DND-41 (cell line): ENCODE data around the gene PHRF1.
"Not testable (repeated sequence)": the region's sequence is repeated elsewhere in the genome, so short reads cannot be mapped to it uniquely, and the experiment has no call there.

Source experiments
- ATAC-seq: fragments of 200-7000 bp; cut with Tn5 transposase; 3 replicates; pipeline ENCODE4 v1.9.1; 2021; ENCODE audit warnings: low read depth; ENCODE audit not compliant: insufficient read depth
- DNase-seq: peaks from one replicate; pipeline ENCODE4 v3.0.0-alpha.2; 2020
- H2AFZ ChIP-seq: 2 replicates; pipeline ENCODE4 v1.6.0; 2012; ENCODE audit warnings: low read depth, low read length
- H3K27ac ChIP-seq: 2 replicates; pipeline ENCODE4 v1.5.1; 2012; ENCODE audit warnings: low read length, inconsistent platforms
- H3K27me3 ChIP-seq: fragments of 200-600 bp; sonication (generic); 2 replicates; pipeline ENCODE4 v1.6.0; 2012; ENCODE audit warnings: low read length, mild to moderate bottlenecking, inconsistent platforms; ENCODE audit not compliant: insufficient read depth, poor library complexity
- H3K36me3 ChIP-seq: 2 replicates; pipeline ENCODE4 v1.5.1; 2012; ENCODE audit warnings: low read length, inconsistent platforms; ENCODE audit not compliant: insufficient read depth
- H3K4me1 ChIP-seq: 2 replicates; pipeline ENCODE4 v1.5.1; 2012; ENCODE audit warnings: mild to moderate bottlenecking, low read length; ENCODE audit not compliant: insufficient read depth
- H3K4me2 ChIP-seq: 2 replicates; pipeline ENCODE4 v1.6.0; 2012; ENCODE audit warnings: mild to moderate bottlenecking, moderate library complexity, low read length, inconsistent platforms; ENCODE audit not compliant: insufficient read depth
- H3K4me3 ChIP-seq, 2 experiments: fragments of 200-600 bp in 1 of 2; shearing (Covaris generic) in 1 of 2; 2 replicates each; pipeline ENCODE4 v1.5.1; 2012 to 2016; ENCODE audit warnings: inconsistent platforms in 2 of 2, low read length in 2 of 2, mild to moderate bottlenecking in 2 of 2, low read depth in 1 of 2, moderate library complexity in 1 of 2
- H3K79me2 ChIP-seq: 2 replicates; pipeline ENCODE4 v1.6.0; 2012; ENCODE audit warnings: low read length, inconsistent platforms; ENCODE audit not compliant: insufficient read depth
- H3K9ac ChIP-seq: 2 replicates; pipeline ENCODE4 v1.6.0; 2012; ENCODE audit warnings: low read depth, mild to moderate bottlenecking, inconsistent platforms, low read length, moderate library complexity
- H3K9me3 ChIP-seq: 2 replicates; pipeline ENCODE4 v1.5.1; 2012; ENCODE audit warnings: low read length, moderate library complexity, mild to moderate bottlenecking, inconsistent platforms; ENCODE audit not compliant: insufficient read depth, severe bottlenecking
- H4K20me1 ChIP-seq: 2 replicates; pipeline ENCODE4 v1.6.0; 2012; ENCODE audit warnings: low read length; ENCODE audit not compliant: insufficient read depth
- EZH2 ChIP-seq: IDR thresholded peaks from 3 replicates; pipeline ENCODE4 v1.6.1; 2012; ENCODE audit warnings: borderline replicate concordance, low read depth, mild to moderate bottlenecking, moderate library complexity, low read length, inconsistent platforms; ENCODE audit not compliant: severe bottlenecking
- TF ChIP-seq, protein P1 (sequence below): IDR thresholded peaks from 2 replicates; pipeline ENCODE4 v1.5.1; 2012; ENCODE audit warnings: borderline replicate concordance, low read length, moderate library complexity, mild to moderate bottlenecking; ENCODE audit not compliant: poor library complexity, severe bottlenecking; ENCODE audit errors: extremely low read depth

Gene PHRF1

DNA sequence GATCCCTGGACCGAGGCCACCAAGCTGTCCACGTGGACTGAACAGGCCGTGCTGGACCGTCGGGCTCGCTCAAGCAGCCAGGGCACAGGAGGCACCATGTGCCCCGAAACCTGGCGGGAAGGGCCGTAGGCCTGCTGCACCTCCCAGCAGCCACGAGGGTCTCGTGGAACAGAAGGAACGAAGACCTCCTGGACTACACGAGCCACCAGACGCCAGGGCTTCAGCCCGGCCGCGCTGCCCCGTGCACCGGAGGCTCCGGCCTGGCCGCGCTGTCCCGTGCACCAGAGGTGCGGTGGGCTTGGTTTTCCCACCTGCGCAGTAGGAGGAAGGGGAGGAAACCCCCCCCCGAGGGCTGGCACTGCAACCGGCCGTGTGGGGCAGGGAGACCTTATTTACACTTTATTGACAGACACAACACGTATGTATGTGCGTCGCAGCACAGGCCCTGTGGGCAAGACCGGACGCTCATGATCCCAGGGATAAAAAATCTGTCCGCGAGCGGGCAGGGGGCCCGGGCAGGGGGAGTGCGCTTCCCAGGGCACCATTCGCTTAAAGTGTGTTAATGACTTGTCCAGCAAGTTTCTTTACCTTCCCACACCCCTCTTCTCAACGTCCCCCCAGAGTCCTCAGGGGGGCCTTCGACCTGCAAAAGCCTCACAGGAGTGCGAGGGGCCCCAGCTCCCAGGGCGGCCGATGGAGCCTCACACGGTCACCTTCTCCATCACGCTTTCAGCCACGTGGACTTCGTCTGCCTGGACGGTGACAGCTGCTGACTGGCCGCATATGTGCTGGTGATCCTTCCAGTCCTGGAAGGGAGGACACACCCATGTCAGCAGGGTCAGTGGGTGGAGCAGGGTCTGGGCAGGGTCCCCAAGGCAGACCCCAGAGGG is 67.8 kb downstream of the PHRF1 start:
- H3K4me2 ChIP-seq = no peak overlapping the region
- no peaks in the 10 kb centered on the region for H3K27me3 ChIP-seq
- no peak for ATAC-seq
- peaks cover 23% of the 10 kb centered on the region for H4K20me1 ChIP-seq
- H3K9ac ChIP-seq = no peak overlapping the region
- no peaks in the 10 kb centered on the region for H3K9me3 ChIP-seq
- no peaks in the 10 kb centered on the region for H3K79me2 ChIP-seq
- no peak overlapping the region for H3K4me3 ChIP-seq
- TF ChIP-seq, protein P1, sequence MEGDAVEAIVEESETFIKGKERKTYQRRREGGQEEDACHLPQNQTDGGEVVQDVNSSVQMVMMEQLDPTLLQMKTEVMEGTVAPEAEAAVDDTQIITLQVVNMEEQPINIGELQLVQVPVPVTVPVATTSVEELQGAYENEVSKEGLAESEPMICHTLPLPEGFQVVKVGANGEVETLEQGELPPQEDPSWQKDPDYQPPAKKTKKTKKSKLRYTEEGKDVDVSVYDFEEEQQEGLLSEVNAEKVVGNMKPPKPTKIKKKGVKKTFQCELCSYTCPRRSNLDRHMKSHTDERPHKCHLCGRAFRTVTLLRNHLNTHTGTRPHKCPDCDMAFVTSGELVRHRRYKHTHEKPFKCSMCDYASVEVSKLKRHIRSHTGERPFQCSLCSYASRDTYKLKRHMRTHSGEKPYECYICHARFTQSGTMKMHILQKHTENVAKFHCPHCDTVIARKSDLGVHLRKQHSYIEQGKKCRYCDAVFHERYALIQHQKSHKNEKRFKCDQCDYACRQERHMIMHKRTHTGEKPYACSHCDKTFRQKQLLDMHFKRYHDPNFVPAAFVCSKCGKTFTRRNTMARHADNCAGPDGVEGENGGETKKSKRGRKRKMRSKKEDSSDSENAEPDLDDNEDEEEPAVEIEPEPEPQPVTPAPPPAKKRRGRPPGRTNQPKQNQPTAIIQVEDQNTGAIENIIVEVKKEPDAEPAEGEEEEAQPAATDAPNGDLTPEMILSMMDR = no peak
- TF ChIP-seq EZH2 = no peak
- H3K27ac ChIP-seq = no peak overlapping the region
- no peaks in the 10 kb centered on the region for H3K4me1 ChIP-seq
- DNase-seq = no peak
- no peak overlapping the region for H2AFZ ChIP-seq
- peaks cover 62% of the 10 kb centered on the region for H3K36me3 ChIP-seq

DNA sequence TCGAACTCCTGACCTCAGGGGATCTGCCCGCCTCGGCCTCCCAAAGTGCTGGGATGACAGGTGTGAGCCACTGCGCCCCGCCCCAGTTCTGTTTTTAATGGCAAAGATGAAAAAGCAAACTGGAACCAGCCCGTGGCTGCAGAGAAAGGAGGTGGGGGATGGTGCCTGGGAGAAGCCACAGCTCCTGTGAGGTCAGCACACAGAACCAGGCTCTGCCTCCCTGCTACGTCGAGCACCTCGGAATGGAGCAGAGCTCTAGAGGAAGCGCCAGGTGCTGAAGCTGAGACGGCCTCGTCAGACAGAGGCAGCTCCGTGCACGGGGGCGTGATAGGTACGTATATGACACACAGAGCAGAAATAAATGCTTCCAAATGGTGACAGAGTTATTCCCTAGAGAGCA is 69.3 kb downstream of the PHRF1 start:
- no peaks in the 10 kb centered on the region for H3K79me2 ChIP-seq

DNA sequence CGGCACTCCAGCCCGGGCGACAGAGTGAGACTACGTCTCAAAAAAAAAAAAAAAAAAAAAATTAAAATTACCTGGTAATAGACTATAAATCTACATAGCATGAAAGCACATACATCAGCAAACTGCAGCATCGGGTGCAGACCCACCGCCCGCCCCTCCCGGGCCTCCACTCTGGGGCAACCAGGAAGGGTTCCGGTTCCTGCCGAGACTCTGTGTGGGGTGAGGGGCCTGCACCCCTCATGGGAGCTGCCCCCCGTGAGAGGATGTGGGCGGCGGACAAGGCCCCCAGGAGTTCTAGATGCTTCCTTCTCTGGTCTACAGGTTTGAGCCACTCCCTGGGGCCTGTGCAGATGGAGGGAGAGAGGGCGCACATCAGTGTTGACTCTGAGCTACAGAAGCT is 69.9 kb downstream of the PHRF1 start:
- Histone ChIP-seq H3K27ac (no peak overlapping the region), H3K27me3 (no peaks in the 10 kb centered on the region), H3K9ac (no peak overlapping the region)

More for the DNA sequence above, 69.3 kb downstream of the PHRF1 start:
- no peaks in the 10 kb centered on the region for H3K9me3 ChIP-seq
- H3K4me1 ChIP-seq = no peaks in the 10 kb centered on the region
- no peak overlapping the region for H2AFZ ChIP-seq
- H3K4me3 ChIP-seq = no peak overlapping the region
- no peak overlapping the region for H3K9ac ChIP-seq
- no peak overlapping the region for H3K27ac ChIP-seq
- ATAC-seq = no peak
- H4K20me1 ChIP-seq = peaks cover 22% of the 10 kb centered on the region
- no peak for TF ChIP-seq EZH2
- DNase-seq = no peak
- peaks cover 70% of the 10 kb centered on the region for H3K36me3 ChIP-seq
- H3K4me2 ChIP-seq = no peak overlapping the region
- H3K27me3 ChIP-seq = no peaks in the 10 kb centered on the region

DNA sequence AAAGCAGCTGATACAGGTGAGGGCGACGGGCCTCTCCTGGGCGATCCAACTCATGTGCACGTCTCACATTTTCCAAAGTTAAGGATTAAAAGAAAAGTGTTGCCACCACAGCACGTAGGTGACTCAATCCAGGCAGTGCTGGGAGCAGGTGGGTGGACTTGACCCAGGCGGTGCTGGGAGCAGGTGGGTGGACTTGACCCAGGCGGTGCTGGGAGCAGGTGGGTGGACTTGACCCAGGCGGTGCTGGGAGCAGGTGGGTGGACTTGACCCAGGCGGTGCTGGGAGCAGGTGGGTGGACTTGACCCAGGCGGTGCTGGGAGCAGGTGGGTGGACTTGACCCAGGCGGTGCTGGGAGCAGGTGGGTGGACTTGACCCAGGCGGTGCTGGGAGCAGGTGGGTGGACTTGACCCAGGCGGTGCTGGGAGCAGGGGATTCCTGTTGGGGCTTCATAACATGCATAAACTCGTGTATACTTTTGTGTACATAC is 71.4 kb downstream of the PHRF1 start:
- not testable (repeated sequence) for ATAC-seq, H3K9me3 ChIP-seq, H3K4me2 ChIP-seq, DNase-seq, H3K9ac ChIP-seq, H3K27me3 ChIP-seq, H3K79me2 ChIP-seq, H3K4me1 ChIP-seq, H3K4me3 ChIP-seq, H2AFZ ChIP-seq, H4K20me1 ChIP-seq, H3K27ac ChIP-seq
- H3K36me3 ChIP-seq = peaks cover 66% of the 10 kb centered on the region

More for the DNA sequence above, 69.9 kb downstream of the PHRF1 start:
- no peaks in the 10 kb centered on the region for H3K9me3 ChIP-seq
- no peak overlapping the region for H3K4me2 ChIP-seq
- ATAC-seq = no peak
- no peak overlapping the region for H3K4me3 ChIP-seq
- DNase-seq = no peak
- H4K20me1 ChIP-seq = peaks cover 16% of the 10 kb centered on the region
- peaks cover 71% of the 10 kb centered on the region for H3K36me3 ChIP-seq
- H3K79me2 ChIP-seq = no peaks in the 10 kb centered on the region
- TF ChIP-seq, protein P1 = no peak
- TF ChIP-seq EZH2 = no peak
- no peaks in the 10 kb centered on the region for H3K4me1 ChIP-seq
- no peak overlapping the region for H2AFZ ChIP-seq
